SKM-1 treated with dmso at 0.1 percent for 144 hours (cell line): ENCODE measurements around the gene PAF1.

Experiments
- DNase-seq: peaks from one replicate; lab custom pipeline; 2025; ENCODE audit not compliant: unreplicated experiment; lab: John Stamatoyannopoulos, UW

The PAF1 gene

DNA sequence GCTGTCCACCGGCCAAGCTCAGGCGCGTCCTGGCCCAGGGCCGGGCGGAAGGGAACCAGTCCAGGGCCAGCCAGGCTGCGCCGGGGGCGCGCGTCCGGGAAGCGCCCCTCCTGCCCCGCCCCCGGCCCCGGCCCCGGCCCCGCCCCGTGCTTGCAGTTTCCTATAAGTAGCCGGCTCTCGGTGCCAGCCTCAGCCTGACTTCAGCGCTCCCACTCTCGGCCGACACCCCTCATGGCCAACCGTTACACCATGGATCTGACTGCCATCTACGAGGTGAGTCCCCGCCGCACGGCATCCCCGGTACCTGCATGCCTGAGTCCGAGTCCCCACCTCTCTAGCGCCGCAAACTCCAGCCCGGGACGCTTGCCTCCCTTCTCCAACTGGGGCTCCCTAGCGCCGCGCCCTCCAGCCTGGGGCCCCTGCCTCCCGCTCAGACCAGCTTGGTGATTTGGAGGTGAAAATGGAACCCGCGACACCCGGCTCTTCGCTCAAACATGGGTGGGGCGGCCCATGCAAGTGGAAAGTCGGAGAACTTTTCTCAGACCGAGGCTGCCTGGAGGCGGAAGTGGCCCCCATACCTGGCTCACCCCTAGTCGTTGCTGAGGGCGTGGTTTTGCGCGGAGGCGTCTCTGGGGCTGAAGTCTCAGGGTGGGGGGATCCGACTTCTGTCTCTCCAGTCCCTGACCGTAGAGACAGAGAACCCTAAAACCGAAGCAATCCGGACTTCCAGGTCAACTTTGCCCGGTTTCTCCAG is 15.9 kb upstream of the PAF1 start, which contains the start of gene ZFP36:
Gene ZFP36 (plus strand): TSS at position 192 of the 754 bp plus-strand sequence. CDS start 58 bp downstream, at position 250.
- DNase-seq: peak; percentile 71

- DNase-seq: peak; percentile 71
Observed at GRCh38 chr19:39405958-39406655, 15.2 kb upstream of the PAF1 start.

DNA sequence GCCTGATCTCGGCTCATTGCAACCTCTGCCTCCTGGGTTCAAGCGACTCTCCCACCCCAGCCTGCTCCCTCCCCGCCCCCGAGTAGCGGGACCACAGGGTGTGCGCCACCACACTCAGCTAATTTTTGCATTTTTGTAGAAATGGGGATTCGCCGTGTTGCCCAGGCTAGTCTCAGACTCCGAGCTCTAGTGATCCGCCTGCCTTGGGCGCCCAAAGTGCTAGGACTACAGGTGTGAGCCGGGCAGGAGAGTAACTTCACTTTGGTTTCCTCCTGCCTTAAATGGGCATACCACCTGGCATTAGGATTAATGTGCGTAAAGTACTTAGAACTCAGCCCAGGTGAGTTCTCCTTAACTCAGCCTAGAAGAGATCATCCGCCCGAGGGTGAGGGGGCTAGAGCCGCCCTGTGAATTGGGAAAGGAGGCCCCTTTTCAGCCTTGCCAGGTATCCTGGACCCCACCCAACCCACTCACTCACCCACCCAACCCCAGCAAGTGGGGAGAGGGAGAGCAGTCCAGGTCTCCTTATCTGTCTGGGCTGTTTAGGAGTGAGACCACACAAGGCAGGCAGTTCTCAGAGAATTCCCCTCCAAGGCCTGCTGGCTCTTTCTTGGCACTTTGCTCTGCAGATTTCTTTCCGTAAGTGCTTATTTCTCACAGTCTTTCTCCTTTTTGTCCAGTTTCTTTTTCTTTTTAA is 14.5 kb upstream of the PAF1 start:
- no peak for DNase-seq

DNA sequence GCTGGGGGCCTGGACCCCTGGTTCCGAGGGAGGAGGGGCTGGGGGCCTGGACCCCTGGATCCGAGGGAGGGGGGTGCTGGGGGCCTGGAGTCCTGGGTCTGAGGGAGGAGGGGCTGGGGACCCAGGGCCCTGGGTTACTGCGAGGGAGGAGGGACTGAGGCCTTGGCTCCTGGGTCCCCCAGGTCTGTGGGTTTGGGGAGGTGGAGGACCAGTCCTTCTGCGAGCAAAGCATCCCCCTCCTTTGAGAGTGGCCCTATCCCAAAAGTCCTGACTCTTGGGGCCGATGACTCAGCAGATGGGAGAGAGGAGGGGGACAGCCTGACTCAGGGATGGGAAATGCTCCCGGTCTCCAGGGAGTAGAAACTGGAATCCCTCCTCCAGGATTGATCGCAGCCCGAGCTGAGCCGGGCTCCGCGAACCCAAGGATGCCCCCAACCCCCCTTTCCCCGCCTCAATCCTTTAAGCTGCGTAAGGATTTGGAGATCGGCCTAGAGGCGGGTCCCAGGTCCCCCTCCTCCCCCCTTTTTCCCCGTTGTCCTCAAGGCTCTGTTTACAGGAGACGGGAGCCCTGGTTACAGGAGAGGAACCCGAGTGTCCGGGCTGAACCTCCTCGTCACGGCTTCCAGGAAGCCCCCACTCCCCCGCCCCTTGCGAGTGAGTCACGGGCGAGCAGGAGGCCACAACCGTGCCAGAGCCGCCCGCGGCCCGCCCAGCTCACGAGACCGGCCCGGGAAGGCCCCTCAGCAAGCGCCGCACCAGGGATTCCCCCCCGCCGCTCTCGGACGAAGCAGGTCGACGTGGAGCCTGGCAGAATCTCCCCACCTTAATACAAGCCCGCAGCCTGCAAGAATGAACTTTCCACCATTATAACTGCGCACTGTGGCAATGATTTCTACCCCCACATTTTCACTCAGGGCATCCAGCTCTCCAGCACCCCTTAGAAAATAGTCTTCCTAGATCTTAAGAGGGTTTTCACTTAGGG is 12.7 kb upstream of the PAF1 start:
- DNase-seq: peak; percentile 78

- DNase-seq: peak; percentile 80
Observed at GRCh38 chr19:39402346-39403300, 11.7 kb upstream of the PAF1 start.

GRCh38 chr19:39401549-39402345 is 10.8 kb upstream of the PAF1 start:
- DNase-seq: no peak

DNA sequence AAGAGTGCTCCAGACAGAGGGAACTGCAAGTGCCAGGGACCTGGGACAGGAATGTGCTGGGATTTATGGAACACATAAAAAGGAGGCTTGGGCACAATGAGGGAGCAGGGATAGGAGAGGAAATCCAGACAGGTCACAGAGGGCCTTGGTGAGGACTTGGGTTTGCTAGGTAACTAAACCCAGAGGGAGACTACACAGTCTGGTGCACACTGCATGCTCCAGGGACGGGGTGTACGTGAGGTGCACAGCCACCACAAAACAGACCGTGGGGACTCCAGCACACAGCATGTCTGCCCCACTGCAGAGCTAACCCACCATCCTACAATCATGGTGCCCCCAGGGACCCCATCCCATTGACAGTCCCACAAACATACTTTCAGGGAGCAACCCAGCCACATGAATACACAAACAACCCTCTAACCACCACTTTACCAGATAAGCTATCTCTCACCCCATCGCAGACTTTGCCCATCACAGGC is 10.2 kb upstream of the PAF1 start:
- no peak for DNase-seq

GRCh38 chr19:39400061-39400460 is 9.2 kb upstream of the PAF1 start:
- no peak for DNase-seq

DNA sequence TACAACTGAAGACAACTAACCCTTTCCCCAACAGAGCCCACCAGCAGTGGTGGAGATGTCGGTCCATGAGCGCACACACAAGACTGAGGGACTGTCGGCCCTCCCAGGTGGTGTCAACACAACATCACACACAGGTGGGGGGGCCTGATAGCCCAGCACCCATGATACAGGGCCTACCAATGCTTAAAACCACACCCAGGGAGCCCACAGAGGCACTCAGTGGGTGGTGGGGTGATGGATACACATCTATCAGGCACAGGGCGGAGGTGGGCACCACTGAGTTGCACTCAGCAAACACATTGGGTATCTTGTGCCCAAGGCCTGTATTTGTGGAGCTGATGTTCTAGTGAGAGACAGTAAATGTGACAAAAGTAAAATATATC is 8.8 kb upstream of the PAF1 start:
- DNase-seq: no peak

GRCh38 chr19:39398297-39398864 is 7.5 kb upstream of the PAF1 start:
- peak; percentile 86 for DNase-seq

- peak; percentile 87 for DNase-seq
Observed at GRCh38 chr19:39397360-39398296, 6.7 kb upstream of the PAF1 start.

- DNase-seq: no peak
Observed at GRCh38 chr19:39390451-39390750, 505 bp downstream of the PAF1 start.

GRCh38 chr19:39389631-39390414 is 1.1 kb downstream of the PAF1 start:
- DNase-seq: no peak

DNA sequence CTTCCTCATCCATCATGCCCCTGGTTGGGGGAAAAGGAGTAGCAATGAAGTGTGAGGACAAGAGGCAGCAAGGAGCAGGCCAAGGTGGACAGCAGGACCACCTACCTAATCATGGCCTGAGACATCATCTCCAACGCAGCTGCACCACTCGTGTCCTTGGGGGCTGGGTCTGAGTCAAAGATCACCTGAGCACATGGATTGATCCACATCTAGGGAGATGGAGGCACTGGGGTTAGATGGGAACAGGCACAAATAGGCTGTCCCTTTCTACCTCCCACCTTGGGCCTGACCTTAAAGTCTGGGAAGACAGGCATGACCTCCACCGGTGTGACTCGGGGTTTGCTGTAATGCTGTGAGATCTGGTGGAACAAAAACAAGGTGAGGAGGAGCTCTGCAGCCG is 2.2 kb downstream of the PAF1 start:
- DNase-seq: no peak

DNA sequence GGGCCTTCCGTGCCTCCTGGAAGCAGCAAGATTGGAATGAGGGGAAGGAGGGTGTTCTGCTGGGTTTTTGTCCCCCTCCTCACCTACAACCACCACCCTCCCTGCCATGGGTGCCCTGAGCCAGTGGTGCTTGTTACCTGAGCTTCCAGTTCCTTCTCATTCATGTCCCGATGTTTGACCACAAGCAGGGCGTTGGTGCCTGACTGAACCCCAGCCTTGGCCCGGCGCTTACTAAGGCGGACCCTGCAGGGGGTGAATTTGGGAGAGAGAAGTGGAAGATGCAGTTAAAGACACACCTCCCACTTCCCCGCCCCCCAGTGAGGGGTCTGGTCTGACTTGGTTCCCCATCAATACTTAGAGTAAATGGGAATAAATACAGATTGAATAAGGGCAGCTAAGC is 4.3 kb downstream of the PAF1 start:
- no peak for DNase-seq

DNA sequence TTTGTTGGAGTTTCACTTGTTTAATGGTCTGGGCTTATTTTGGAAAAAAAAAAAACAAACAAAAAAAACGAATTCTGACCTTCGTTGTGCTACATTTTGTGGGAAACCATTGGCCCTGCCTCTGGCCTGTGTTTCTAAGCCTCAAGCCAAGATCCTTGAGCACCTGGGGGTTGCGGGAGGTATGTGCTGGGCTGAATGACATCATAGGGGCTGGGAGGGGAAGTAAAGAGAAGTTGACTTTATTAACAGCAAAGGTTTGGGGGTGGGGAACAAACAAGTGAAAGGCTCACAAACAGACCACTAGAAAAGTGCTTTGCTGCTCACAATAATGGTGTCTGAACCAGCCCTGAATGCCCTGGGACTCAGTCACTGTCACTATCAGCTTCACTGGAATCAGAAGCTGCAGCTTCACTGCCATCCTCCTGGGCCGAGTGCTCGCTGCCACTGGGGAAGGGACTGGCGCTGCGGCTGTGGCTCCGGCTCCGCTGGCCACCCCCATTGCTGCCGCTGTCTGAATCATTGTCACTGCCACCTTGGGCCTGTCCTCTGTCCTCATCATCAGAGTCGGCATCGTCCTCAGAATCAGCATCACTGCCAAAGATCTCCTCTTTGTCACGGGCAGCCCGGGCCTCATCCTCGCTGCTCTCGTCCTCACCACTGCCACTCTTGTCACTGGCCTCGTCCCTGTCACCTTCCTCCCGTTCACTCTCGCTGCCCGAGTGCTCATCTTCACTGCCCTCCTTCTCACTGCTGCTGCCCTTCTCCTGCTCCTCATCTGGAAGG is 5.1 kb downstream of the PAF1 start:
- DNase-seq: no peak
